Loucy (cell line): ENCODE results near the gene GALNT1.

Experiments
- CTCF ChIP-seq: fragments of 200-600 bp; sonication (generic); conservative IDR thresholded peaks from 2 replicates; pipeline ENCODE4 v1.5.1; 2014; ENCODE audit warnings: mild to moderate bottlenecking, antibody characterized with exemption, low read length
- EZH2phosphoT487 ChIP-seq: fragments of 200-600 bp; IDR thresholded peaks from 2 replicates; pipeline ENCODE4 v1.6.1; 2018; ENCODE audit warnings: antibody characterized with exemption, mild to moderate bottlenecking, moderate library complexity, borderline replicate concordance

- no peak for TF ChIP-seq EZH2phosphoT487
- no peak for TF ChIP-seq CTCF
These were observed 29.2 kb downstream of the GALNT1 start for GRCh38 chr18:35610724-35611123.
